ENCODE measurements around the gene ZC3H12C.
"Not testable (repeated sequence)": the region's sequence is repeated elsewhere in the genome, so short reads cannot be mapped to it uniquely, and the experiment has no call there.

ZC3H12C gene

GRCh38 chr11:110186867-110187266 is 93.7 kb downstream of the ZC3H12C start:
- H3K9me3 ChIP-seq (ENCODE audit: control insufficient read depth, low read length): no peaks in the 10 kb centered on the region
- WGBS: 95% methylated on average over 4 of the region's 4 CpGs
- no peak for DNase-seq
- H2AFZ ChIP-seq (ENCODE audit: low read depth, low read length): no peak overlapping the region
- no peak overlapping the region for H3K4me3 ChIP-seq (ENCODE audit: insufficient read depth in 1 of 2, low read depth in 1 of 2, low read length in 2 of 2)
- no peak overlapping the region for H3K4me2 ChIP-seq (ENCODE audit: low read length, poor library complexity, severe bottlenecking)
- no peak overlapping the region for H3K14ac ChIP-seq (ENCODE audit: low read length in 2 of 2)
- no peak overlapping the region for H2BK12ac ChIP-seq (ENCODE audit: low read length in 2 of 2)
- peaks cover 0 to 3% of the 10 kb centered on the region in 2 experiments for H3K36me3 ChIP-seq (ENCODE audit: control insufficient read depth in 1 of 2, insufficient read depth in 2 of 2, low read depth in 1 of 2, low read length in 2 of 2)
- H2BK120ac ChIP-seq (ENCODE audit: low read depth, low read length): no peak overlapping the region
- H3K79me1 ChIP-seq (replicated peaks; ENCODE audit: low read length, poor library complexity, severe bottlenecking): no peaks in the 10 kb centered on the region
- no peak overlapping the region for H2BK5ac ChIP-seq (ENCODE audit: low read depth, low read length, poor library complexity, severe bottlenecking)
- no peak overlapping the region for H4K91ac ChIP-seq (ENCODE audit: low read length)
- no peaks in the 10 kb centered on the region for H3K27me3 ChIP-seq (ENCODE audit: control insufficient read depth in 1 of 2, insufficient read depth in 1 of 2, low read length in 2 of 2)
- no peak overlapping the region for H3K9ac ChIP-seq (ENCODE audit: low read length)
- peaks cover 16% of the 10 kb centered on the region for H3K4me1 ChIP-seq (ENCODE audit: control insufficient read depth, insufficient read depth, low read depth, low read length)
- H2BK15ac ChIP-seq (ENCODE audit: low read depth, poor library complexity, severe bottlenecking): no peak overlapping the region
- H3K18ac ChIP-seq (ENCODE audit: low read depth in 1 of 2, low read length in 2 of 2): no peak overlapping the region
- no peak overlapping the region for H4K8ac ChIP-seq (ENCODE audit: low read length)
- no peak overlapping the region for H3K23ac ChIP-seq (ENCODE audit: low read length in 2 of 2)
- H3K27ac ChIP-seq (ENCODE audit: low read length, poor library complexity, severe bottlenecking): no peak overlapping the region
- no peak overlapping the region for H2AK5ac ChIP-seq (ENCODE audit: low read length, severe bottlenecking)
- H3K4ac ChIP-seq (ENCODE audit: low read depth in 1 of 2, low read length in 2 of 2): no peak overlapping the region

DNA sequence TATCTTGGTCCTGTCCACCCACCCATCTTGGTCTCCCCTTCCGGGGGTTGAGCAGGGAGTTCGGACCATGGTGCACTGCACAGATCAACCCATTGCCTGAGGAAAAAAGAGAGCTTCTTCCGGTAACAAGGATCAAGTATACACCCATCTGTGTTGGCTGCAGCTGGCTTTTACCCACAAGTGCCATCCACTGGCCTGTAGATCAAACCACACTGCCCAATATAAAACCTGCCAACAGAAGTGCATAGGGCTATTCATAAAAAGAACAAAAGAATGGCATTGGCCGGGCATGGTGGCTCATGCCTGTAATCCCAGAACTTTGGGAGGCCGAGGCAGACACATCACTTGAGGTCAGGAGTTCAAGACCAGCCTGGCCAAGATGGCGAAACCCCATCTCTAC is 94.5 kb downstream of the ZC3H12C start:
- 89% methylated on average over 5 of the region's 6 CpGs for WGBS
- DNase-seq: no peak

DNA sequence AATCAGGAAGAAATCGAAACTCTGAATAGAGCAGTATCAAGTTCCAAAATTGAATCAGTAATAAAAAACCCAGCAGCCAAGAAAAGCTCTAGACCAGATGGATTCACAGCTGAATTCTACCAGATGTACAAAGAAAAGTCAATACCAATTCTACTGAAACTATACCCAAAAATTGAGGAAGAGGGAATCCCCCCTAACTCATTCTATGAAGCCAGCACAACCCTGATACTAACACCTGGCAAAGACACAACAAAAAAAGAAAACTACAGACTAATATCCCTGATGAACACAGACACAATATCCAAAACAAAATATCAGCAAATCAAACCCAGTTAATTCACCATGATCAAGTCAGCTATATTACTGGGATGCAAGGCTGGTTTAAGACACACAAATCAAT is 97.7 kb downstream of the ZC3H12C start:
- Histone ChIP-seq H3K9ac (ENCODE audit: low read length) (no peak overlapping the region), H4K8ac (ENCODE audit: low read length) (no peak overlapping the region)
- DNase-seq: no peak

More for the DNA sequence above, 94.5 kb downstream of the ZC3H12C start:
- Histone ChIP-seq H3K79me1 (replicated peaks; ENCODE audit: low read length, poor library complexity, severe bottlenecking) (no peaks in the 10 kb centered on the region), H2BK120ac (ENCODE audit: low read depth, low read length) (no peak overlapping the region), H2BK12ac (ENCODE audit: low read length in 2 of 2) (no peak overlapping the region), H3K4me1 (ENCODE audit: control insufficient read depth, insufficient read depth, low read depth, low read length) (peaks cover 16% of the 10 kb centered on the region), H2AFZ (ENCODE audit: low read depth, low read length) (no peak overlapping the region), H3K4me2 (ENCODE audit: low read length, poor library complexity, severe bottlenecking) (no peak overlapping the region), H2AK5ac (ENCODE audit: low read length, severe bottlenecking) (no peak overlapping the region), H4K8ac (ENCODE audit: low read length) (no peak overlapping the region), H3K23ac (ENCODE audit: low read length in 2 of 2) (no peak overlapping the region), H3K27me3 (ENCODE audit: control insufficient read depth in 1 of 2, insufficient read depth in 1 of 2, low read length in 2 of 2) (no peaks in the 10 kb centered on the region), H3K9me3 (ENCODE audit: control insufficient read depth, low read length) (no peaks in the 10 kb centered on the region), H3K4ac (ENCODE audit: low read depth in 1 of 2, low read length in 2 of 2) (no peak overlapping the region), H4K91ac (ENCODE audit: low read length) (no peak overlapping the region), H3K14ac (ENCODE audit: low read length in 2 of 2) (no peak overlapping the region), H2BK15ac (ENCODE audit: low read depth, poor library complexity, severe bottlenecking) (no peak overlapping the region), H3K4me3 (ENCODE audit: insufficient read depth in 1 of 2, low read depth in 1 of 2, low read length in 2 of 2) (no peak overlapping the region), H3K27ac (ENCODE audit: low read length, poor library complexity, severe bottlenecking) (no peak overlapping the region), H3K36me3 (ENCODE audit: control insufficient read depth in 1 of 2, insufficient read depth in 2 of 2, low read depth in 1 of 2, low read length in 2 of 2) (peaks cover 0 to 3% of the 10 kb centered on the region in 2 experiments), H3K18ac (ENCODE audit: low read depth in 1 of 2, low read length in 2 of 2) (no peak overlapping the region), H2BK5ac (ENCODE audit: low read depth, low read length, poor library complexity, severe bottlenecking) (no peak overlapping the region), H3K9ac (ENCODE audit: low read length) (no peak overlapping the region)

DNA sequence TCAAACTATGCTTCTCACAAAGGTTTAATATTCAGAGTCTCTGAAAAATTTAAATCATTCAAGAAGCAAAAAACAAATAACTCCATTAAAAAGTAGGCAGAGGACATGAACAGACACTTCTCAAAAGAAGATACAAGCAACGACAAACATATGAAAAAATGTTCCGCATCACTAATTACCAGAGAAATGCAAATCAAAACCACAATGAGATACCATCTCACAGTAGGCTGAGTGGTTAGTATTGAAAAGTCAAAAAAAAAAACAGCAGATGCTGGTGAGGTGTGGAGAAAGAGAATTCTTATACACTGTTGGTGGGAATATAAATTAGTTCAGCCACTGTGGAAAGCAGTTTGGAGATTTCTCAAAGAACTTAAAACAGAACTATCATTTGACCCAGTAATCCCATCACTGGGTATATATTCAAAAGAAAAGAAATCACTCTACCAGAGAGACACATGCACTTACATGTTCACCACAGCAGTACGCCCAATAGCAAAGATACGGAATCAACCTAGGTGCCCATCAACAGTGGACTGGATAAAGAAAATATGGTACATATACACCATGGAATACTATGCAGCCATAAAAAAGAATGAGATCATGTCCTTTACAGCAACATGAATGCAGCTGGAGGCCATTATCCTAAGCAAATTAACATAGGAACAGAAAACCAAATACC is 99.6 kb downstream of the ZC3H12C start:
- not testable (repeated sequence) for H3K18ac ChIP-seq (ENCODE audit: low read depth in 1 of 2, low read length in 2 of 2); H3K23ac ChIP-seq (ENCODE audit: low read length in 2 of 2); H2BK15ac ChIP-seq (ENCODE audit: low read depth, poor library complexity, severe bottlenecking); H3K4me3 ChIP-seq (ENCODE audit: insufficient read depth in 1 of 2, low read depth in 1 of 2, low read length in 2 of 2); H4K8ac ChIP-seq (ENCODE audit: low read length); H3K79me1 ChIP-seq (replicated peaks; ENCODE audit: low read length, poor library complexity, severe bottlenecking); H3K14ac ChIP-seq (ENCODE audit: low read length in 2 of 2); H3K9me3 ChIP-seq (ENCODE audit: control insufficient read depth, low read length); H3K27ac ChIP-seq (ENCODE audit: low read length, poor library complexity, severe bottlenecking); H2BK5ac ChIP-seq (ENCODE audit: low read depth, low read length, poor library complexity, severe bottlenecking); H2BK12ac ChIP-seq (ENCODE audit: low read length in 2 of 2); H3K36me3 ChIP-seq (ENCODE audit: control insufficient read depth in 1 of 2, insufficient read depth in 2 of 2, low read depth in 1 of 2, low read length in 2 of 2); H3K9ac ChIP-seq (ENCODE audit: low read length); DNase-seq; H3K4ac ChIP-seq (ENCODE audit: low read depth in 1 of 2, low read length in 2 of 2); H2AFZ ChIP-seq (ENCODE audit: low read depth, low read length); H2AK5ac ChIP-seq (ENCODE audit: low read length, severe bottlenecking); H2BK120ac ChIP-seq (ENCODE audit: low read depth, low read length); H3K27me3 ChIP-seq (ENCODE audit: control insufficient read depth in 1 of 2, insufficient read depth in 1 of 2, low read length in 2 of 2); H4K91ac ChIP-seq (ENCODE audit: low read length); H3K4me2 ChIP-seq (ENCODE audit: low read length, poor library complexity, severe bottlenecking)
- WGBS: no CpG with 5 or more reads among the region's 4 CpGs
- peaks cover 18% of the 10 kb centered on the region for H3K4me1 ChIP-seq (ENCODE audit: control insufficient read depth, insufficient read depth, low read depth, low read length)

More for the DNA sequence above, 97.7 kb downstream of the ZC3H12C start:
- Histone ChIP-seq H2BK12ac (ENCODE audit: low read length in 2 of 2) (no peak overlapping the region), H3K4ac (ENCODE audit: low read depth in 1 of 2, low read length in 2 of 2) (no peak overlapping the region), H3K4me3 (ENCODE audit: insufficient read depth in 1 of 2, low read depth in 1 of 2, low read length in 2 of 2) (no peak overlapping the region), H3K14ac (ENCODE audit: low read length in 2 of 2) (no peak overlapping the region), H2BK15ac (ENCODE audit: low read depth, poor library complexity, severe bottlenecking) (no peak overlapping the region), H3K18ac (ENCODE audit: low read depth in 1 of 2, low read length in 2 of 2) (no peak overlapping the region), H3K4me1 (ENCODE audit: control insufficient read depth, insufficient read depth, low read depth, low read length) (peaks cover 12% of the 10 kb centered on the region), H2BK5ac (ENCODE audit: low read depth, low read length, poor library complexity, severe bottlenecking) (no peak overlapping the region), H2AK5ac (ENCODE audit: low read length, severe bottlenecking) (no peak overlapping the region), H3K27me3 (ENCODE audit: control insufficient read depth in 1 of 2, insufficient read depth in 1 of 2, low read length in 2 of 2) (no peaks in the 10 kb centered on the region), H2AFZ (ENCODE audit: low read depth, low read length) (no peak overlapping the region), H3K36me3 (ENCODE audit: control insufficient read depth in 1 of 2, insufficient read depth in 2 of 2, low read depth in 1 of 2, low read length in 2 of 2) (peaks cover 0 to 3% of the 10 kb centered on the region in 2 experiments), H3K4me2 (ENCODE audit: low read length, poor library complexity, severe bottlenecking) (no peak overlapping the region), H4K91ac (ENCODE audit: low read length) (no peak overlapping the region), H3K27ac (ENCODE audit: low read length, poor library complexity, severe bottlenecking) (no peak overlapping the region), H3K23ac (ENCODE audit: low read length in 2 of 2) (no peak overlapping the region), H2BK120ac (ENCODE audit: low read depth, low read length) (no peak overlapping the region), H3K79me1 (replicated peaks; ENCODE audit: low read length, poor library complexity, severe bottlenecking) (no peaks in the 10 kb centered on the region), H3K9me3 (ENCODE audit: control insufficient read depth, low read length) (no peaks in the 10 kb centered on the region)
- 100% methylated on average over 1 of the region's 1 CpG for WGBS

Data from mesenchymal stem cell (in vitro differentiated cells and primary cell).